HG02970 (cell line): ENCODE data around the gene NKD1.

ENCODE experiments used
- ATAC-seq: cut with Tn5 transposase; IDR thresholded peaks from one replicate; pipeline ENCODE4 v1.9.1; 2021; ENCODE audit warnings: mild to moderate bottlenecking, moderate library complexity, moderate number of reproducible peaks; ENCODE audit not compliant: unreplicated experiment, low FRiP score

The NKD1 gene

DNA sequence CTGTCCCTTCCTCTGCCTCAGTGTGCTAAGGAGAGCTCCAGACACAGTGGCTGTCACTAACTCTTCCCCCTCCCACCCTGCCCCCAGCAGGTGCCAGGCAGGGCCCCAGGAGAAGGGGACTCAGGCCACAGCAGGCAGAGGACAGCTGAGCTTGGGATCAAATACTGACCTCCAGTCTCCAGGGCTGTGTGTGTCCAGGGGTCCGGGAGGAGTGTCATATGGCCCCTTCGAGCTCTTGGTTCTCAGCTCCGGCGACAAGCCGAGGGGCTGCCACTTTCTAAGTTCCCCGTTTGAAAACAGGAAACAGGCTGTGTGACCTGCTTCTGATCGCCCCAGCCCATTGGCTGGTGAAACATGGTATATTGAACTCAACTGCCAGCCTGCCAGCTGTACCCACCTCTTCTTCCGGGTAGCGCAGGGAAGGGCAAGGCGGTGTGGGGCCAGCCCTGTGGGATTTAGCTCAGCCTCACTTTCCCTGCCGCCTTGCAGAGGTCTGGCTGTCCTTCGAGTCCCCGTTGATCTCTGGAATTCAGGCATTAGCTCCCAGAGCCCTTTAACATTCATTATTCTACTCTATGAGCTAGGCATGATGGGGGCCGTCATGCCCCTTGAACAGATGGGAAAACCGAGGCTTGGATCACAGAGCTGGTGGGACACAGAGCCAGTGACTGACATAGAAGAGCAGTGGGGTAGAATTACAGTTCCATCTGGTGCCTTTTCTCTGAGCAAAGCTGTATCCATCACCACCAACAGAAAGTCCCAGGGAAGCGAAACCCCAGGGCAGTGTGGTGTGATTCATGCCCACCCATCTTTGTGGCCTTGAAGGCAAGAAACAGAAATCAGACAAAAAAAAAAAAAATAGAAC is 133.1 kb downstream of the NKD1 start, which contains the start of gene SNX20:
SNX20 (minus strand) TSS at position 292 of the 865 bp plus-strand sequence. CDS start 3,786 bp downstream, outside the sequence.
- no peak for ATAC-seq

DNA sequence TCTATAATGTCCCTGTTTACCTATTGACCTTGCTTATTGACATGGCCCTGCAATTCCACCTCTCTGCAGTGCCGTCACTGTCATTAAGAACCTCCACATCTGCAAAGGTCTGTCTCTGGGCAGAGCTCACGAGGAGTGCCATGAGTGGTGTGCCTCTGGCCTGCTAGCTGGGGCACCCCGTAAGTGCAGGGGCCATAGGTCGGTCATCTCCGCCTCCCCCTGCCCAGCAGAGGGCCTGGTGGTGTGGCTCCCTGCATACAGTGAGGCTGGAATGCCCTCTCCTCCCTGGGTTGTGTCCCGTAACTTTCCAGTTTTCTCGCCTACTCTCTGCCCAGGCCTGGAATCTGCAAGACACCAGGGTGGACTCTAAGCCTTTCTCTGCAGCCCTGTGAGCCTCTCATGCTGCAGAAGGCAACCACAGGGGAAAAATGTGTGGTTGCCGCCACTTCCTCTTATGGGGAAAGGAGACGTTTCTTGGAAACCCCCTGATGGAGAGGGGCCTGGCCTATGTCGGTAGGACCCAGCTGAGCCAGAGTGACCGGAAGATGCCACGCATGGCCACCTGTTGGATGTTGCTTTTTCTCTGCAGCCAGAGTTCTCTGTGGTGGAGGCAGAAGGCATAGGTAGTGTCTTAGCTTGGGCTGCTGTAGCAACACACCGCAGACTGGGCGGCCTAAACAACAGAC is 135.6 kb downstream of the NKD1 start:
- ATAC-seq, result peak; percentile 52

- ATAC-seq, result no peak
Measured at GRCh38 chr16:50684823-50685461, 136.7 kb downstream of the NKD1 start.

DNA sequence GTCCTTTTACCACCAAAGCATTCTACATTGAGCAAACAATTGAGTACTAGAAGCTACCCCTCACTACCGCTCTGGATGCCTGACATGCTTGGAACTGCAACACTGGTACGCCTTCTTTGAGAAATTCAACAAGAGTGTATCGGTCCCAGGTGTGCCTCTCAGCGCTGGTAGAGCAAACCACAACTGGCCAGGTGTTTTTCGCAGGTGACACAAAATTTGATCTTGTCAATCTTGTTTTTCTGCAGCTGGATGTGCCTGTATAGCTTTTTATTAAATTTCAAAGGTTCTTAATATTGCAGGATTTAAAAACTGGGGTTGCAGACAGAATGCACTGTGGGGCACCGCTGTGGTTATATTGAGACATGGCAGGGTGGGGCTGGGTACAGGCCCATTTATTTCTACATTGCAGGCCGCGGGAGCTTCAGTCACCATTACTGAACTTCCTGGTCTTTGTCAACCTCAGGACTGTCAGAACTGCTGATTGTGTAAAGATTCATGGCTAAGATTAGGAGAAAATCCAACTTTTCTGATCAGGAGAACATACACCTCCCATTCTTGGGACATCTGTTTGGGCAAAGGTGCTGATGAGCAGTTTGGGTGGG is 137.4 kb downstream of the NKD1 start:
- ATAC-seq, result no peak

- no peak for ATAC-seq
Measured at GRCh38 chr16:50688083-50688482, 139.9 kb downstream of the NKD1 start.

DNA sequence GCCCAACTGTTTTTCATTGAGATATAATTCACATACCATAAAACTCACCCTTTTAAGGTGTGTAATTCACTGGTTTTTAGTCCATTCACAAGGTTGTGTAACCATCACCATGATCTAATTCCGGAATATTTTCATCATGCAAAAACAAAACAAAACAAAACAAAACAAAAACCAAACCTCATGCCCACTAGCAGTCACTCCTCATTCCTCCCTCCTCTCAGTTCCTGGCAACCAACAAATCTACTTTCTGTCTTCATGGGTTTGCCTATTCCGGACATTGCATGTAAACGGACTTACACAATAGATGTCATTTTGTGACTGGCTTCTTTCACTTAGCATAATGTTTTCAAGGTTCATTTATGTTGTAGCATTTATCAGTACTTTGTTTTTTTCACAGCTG is 140.7 kb downstream of the NKD1 start:
- no peak for ATAC-seq

DNA sequence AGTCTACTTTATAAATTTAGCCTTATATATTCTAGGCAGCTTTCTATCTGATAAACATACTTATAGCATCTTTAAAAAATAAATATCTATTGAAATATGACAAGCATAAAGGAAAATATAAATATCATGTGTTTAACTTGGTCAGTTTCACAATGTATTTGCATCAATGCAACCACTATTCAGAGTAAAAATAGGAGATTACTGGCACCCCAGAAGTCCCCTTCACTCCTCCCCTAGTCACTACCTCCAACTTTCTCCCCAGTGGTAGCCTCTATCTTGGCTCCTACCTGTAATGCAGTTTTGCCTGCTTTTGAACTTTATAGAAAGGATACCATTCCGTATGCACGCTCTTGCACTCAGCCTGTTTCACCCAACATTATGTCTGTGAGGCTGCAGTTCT is 142.0 kb downstream of the NKD1 start:
- no peak for ATAC-seq

- no peak for ATAC-seq
Measured at GRCh38 chr16:50692644-50692998, 144.4 kb downstream of the NKD1 start.

- ATAC-seq, result no peak
Measured at GRCh38 chr16:50692999-50693781, 145.0 kb downstream of the NKD1 start, which contains the start of gene NOD2. Gene NOD2 (plus strand): TSS chr16:50693606. CDS start chr16:50699496, 5,890 bp downstream.

- ATAC-seq, result no peak
Measured at GRCh38 chr16:50694206-50694605, 146.0 kb downstream of the NKD1 start.

GRCh38 chr16:50695017-50696000 is 147.1 kb downstream of the NKD1 start:
- ATAC-seq, result no peak

GRCh38 chr16:50696126-50696525 is 147.9 kb downstream of the NKD1 start:
- ATAC-seq, result no peak

- peak; percentile 38 for ATAC-seq
Measured at GRCh38 chr16:50696575-50697420, 148.6 kb downstream of the NKD1 start.

GRCh38 chr16:50697421-50697715 is 149.2 kb downstream of the NKD1 start:
- ATAC-seq, result no peak

GRCh38 chr16:50697881-50698767 is 149.9 kb downstream of the NKD1 start:
- peak; percentile 42 for ATAC-seq
